Neuronal stem cell (in vitro differentiated cells): Measurements from ENCODE around the gene DUSP9.

Experiments
- DNase-seq: peaks from one replicate; pipeline ENCODE4 v3.0.0-alpha.2; 2013; ENCODE audit warnings: low spot score
- H2AFZ ChIP-seq: one replicate; pipeline ENCODE4 v1.6.1; 2013; ENCODE audit warnings: mild to moderate bottlenecking, low read length, inconsistent platforms
- H2AK5ac ChIP-seq: 2 replicates; pipeline ENCODE4 v1.6.1; 2013; ENCODE audit warnings: low read depth, mild to moderate bottlenecking, inconsistent platforms, low read length, moderate library complexity, mixed read lengths
- H2BK120ac ChIP-seq: 2 replicates; pipeline ENCODE4 v1.6.1; 2013; ENCODE audit warnings: low read depth, mild to moderate bottlenecking, inconsistent platforms, low read length, moderate library complexity, mixed read lengths
- H2BK12ac ChIP-seq: one replicate; pipeline ENCODE4 v1.6.1; 2013; ENCODE audit warnings: low read length, inconsistent platforms
- H2BK15ac ChIP-seq: 2 replicates; pipeline ENCODE4 v1.6.1; 2013; ENCODE audit warnings: mild to moderate bottlenecking, low read length, inconsistent platforms, mixed read lengths
- H2BK5ac ChIP-seq: one replicate; pipeline ENCODE4 v1.6.1; 2013; ENCODE audit warnings: inconsistent platforms, mild to moderate bottlenecking, low read length, moderate library complexity
- H3K14ac ChIP-seq: one replicate; pipeline ENCODE4 v1.6.1; 2013; ENCODE audit warnings: low read length, inconsistent platforms
- H3K18ac ChIP-seq: 2 replicates; pipeline ENCODE4 v1.6.1; 2013; ENCODE audit warnings: low read length, inconsistent platforms
- H3K23ac ChIP-seq: 2 replicates; pipeline ENCODE4 v1.6.1; 2013; ENCODE audit warnings: low read depth, mild to moderate bottlenecking, mixed read lengths, low read length, inconsistent platforms; ENCODE audit not compliant: poor library complexity
- H3K27ac ChIP-seq: replicated peaks from 3 replicates; pipeline ENCODE4 v1.5.1; 2013; ENCODE audit warnings: low read length, inconsistent platforms
- H3K27me3 ChIP-seq, 3 experiments: 2 replicates each; pipeline ENCODE4 v1.6.1; 2013; ENCODE audit warnings: low read length in 3 of 3, mild to moderate bottlenecking in 2 of 3, inconsistent platforms in 1 of 3, low read depth in 1 of 3, mixed read lengths in 1 of 3, moderate library complexity in 1 of 3; ENCODE audit not compliant: control insufficient read depth in 3 of 3, insufficient read depth in 3 of 3
- H3K36me3 ChIP-seq, 2 donors: replicated peaks in 1 of 2; 2 replicates each; pipeline ENCODE4 v1.6.1; 2013; ENCODE audit warnings: low read length in 2 of 2; ENCODE audit not compliant: control insufficient read depth in 2 of 2, insufficient read depth in 2 of 2
- H3K4ac ChIP-seq: 2 replicates; pipeline ENCODE4 v1.6.1; 2013; ENCODE audit warnings: inconsistent platforms, mild to moderate bottlenecking, low read length, moderate library complexity
- H3K4me1 ChIP-seq, 2 donors: 1 replicate in 1 of 2; 2 replicates in 1 of 2; pipeline ENCODE4 v1.6.1; 2013; ENCODE audit warnings: low read length in 2 of 2, low read depth in 1 of 2; ENCODE audit not compliant: control insufficient read depth in 2 of 2, insufficient read depth in 1 of 2
- H3K4me2 ChIP-seq: one replicate; pipeline ENCODE4 v1.6.1; 2013; ENCODE audit warnings: mild to moderate bottlenecking, low read length, inconsistent platforms; ENCODE audit not compliant: insufficient read depth, poor library complexity, severe bottlenecking
- H3K4me3 ChIP-seq, 2 donors: 2 replicates each; pipeline ENCODE4 v1.5.1; 2013; ENCODE audit warnings: low read length in 2 of 2, mild to moderate bottlenecking in 2 of 2, inconsistent platforms in 1 of 2, moderate library complexity in 1 of 2
- H3K79me1 ChIP-seq: one replicate; pipeline ENCODE4 v1.6.1; 2013; ENCODE audit warnings: low read depth, mild to moderate bottlenecking, inconsistent platforms, low read length, moderate library complexity
- H3K9ac ChIP-seq: one replicate; pipeline ENCODE4 v1.6.1; 2013; ENCODE audit warnings: mild to moderate bottlenecking, low read depth, low read length, inconsistent platforms; ENCODE audit not compliant: poor library complexity
- H3K9me3 ChIP-seq, 2 donors: replicated peaks in 1 of 2; 2 replicates each; pipeline versions ENCODE3 to v1.6.1; 2013; ENCODE audit warnings: low read length in 2 of 2, mild to moderate bottlenecking in 2 of 2, inconsistent platforms in 1 of 2, low read depth in 1 of 2, mixed read lengths in 1 of 2, moderate library complexity in 1 of 2; ENCODE audit not compliant: control insufficient read depth in 2 of 2, insufficient read depth in 1 of 2
- H4K8ac ChIP-seq: one replicate; pipeline ENCODE4 v1.6.1; 2013; ENCODE audit warnings: low read depth, mild to moderate bottlenecking, inconsistent platforms, low read length, moderate library complexity
- H4K91ac ChIP-seq: one replicate; pipeline ENCODE4 v1.6.1; 2013; ENCODE audit warnings: low read length, low read depth, mild to moderate bottlenecking, inconsistent platforms; ENCODE audit not compliant: poor library complexity
- WGBS, 2 donors: extraction: QIAGEN DNeasy Blood & Tissue Kit; methylation state at CpG; one replicate each; pipeline ENCODE4 v1.1.7; 2013; ENCODE audit warnings: missing lambda C conversion rate in 2 of 2, mixed read lengths in 1 of 2; ENCODE audit not compliant: insufficient read length in 2 of 2, insufficient replicate concordance in 1 of 2; ENCODE audit errors: extremely low coverage in 2 of 2; 5-methylcytosine and 5-hydroxymethylcytosine counted together

The DUSP9 gene

DNA sequence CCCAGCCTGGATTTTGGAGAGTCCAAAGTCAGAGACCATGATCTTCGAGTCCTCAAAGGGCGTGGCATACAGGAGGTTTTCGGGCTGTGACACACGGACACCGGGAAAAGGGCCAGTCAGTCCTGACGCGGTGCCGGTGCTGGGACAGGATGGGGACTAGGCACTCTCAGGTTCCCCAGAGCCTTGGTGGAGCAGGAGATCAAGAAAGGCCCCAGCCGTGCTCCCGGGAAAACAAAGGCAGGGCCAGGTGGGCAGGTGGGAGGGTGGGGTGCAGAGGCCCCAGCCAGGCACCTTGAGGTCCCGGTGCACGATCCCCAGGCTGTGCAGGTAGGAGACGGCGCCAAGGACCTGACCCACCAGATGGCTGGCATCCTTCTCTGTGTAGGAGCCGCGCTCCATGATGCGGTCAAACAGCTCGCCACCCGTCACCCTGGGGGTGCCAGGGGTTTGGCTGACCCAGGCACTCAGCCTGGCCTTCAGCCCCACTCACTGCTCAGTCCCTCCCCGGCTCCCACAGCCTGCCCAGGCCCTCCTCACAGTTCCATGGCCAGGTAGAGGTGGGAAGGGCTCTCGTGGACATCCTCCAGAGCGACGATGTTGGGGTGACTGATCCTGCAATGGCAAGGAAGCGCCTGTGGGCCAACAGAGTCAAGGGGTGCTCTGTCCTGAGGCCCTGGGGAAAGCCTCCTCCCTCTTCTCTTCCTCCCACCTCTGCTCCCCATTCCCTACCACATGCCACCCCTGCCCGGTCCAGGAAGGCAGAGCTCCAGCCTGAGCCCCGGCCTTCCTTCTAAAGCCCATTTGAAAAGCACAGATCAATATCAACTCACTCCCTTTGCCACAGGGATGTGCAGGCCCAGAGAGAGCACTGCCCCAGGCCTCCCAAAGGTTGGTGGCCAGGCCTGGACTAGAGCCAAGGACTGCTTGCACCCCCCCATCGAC, 24.9 kb downstream of the DUSP9 start:
- Histone ChIP-seq H3K4ac (no peak overlapping the region), H2BK15ac (no peak overlapping the region), H3K14ac (no peak overlapping the region), H4K8ac (no peak overlapping the region), H2BK5ac (peak overlapping the region; percentile 24), H3K9ac (no peak overlapping the region), H2BK12ac (peak overlapping the region; percentile 90), H2BK120ac (no peak overlapping the region), H3K36me3 (no peaks in the 10 kb centered on the region), H3K4me2 (no peak overlapping the region), H3K27ac (no peak overlapping the region), H3K27me3 (peaks cover 0 to 2% (median 0%) of the 10 kb centered on the region in 3 experiments), H3K4me1 (peaks cover 3 to 7% of the 10 kb centered on the region in 2 donors), H3K4me3 (no peak overlapping the region), H3K18ac (peak overlapping the region; percentile 89), H2AFZ (no peak overlapping the region), H3K79me1 (peaks cover 1% of the 10 kb centered on the region), H4K91ac (no peak overlapping the region), H2AK5ac (peak overlapping the region; percentile 70), H3K23ac (no peak overlapping the region), H3K9me3 (no peaks in the 10 kb centered on the region)
- no peak for DNase-seq
- WGBS, 2 donors, result no CpG with 5 or more reads among the region's 27 CpGs

GRCh38 chrX:153672531-153673427, 25.8 kb downstream of the DUSP9 start:
- Histone ChIP-seq H4K8ac (no peak overlapping the region), H2BK15ac (peak overlapping the region; percentile 67), H3K36me3 (no peaks in the 10 kb centered on the region), H3K4me2 (peak overlapping the region; percentile 66), H3K27me3 (peaks cover 0 to 2% (median 0%) of the 10 kb centered on the region in 3 experiments), H2BK120ac (peak overlapping the region; percentile 81), H2AK5ac (peak overlapping the region; percentile 70), H2AFZ (no peak overlapping the region), H3K9me3 (no peaks in the 10 kb centered on the region), H3K18ac (peak overlapping the region; percentile 89), H2BK12ac (peak overlapping the region; percentile 90), H2BK5ac (peak overlapping the region; percentile 66), H4K91ac (no peak overlapping the region), H3K14ac (no peak overlapping the region), H3K9ac (peak overlapping the region; percentile 44), H3K4me3 (peak overlapping the region in 1 of 2 donors; percentile 68), H3K4ac (peak overlapping the region; percentile 53), H3K27ac (no peak overlapping the region), H3K4me1 (peaks cover 3 to 7% of the 10 kb centered on the region in 2 donors), H3K79me1 (peaks cover 1% of the 10 kb centered on the region), H3K23ac (no peak overlapping the region)
- WGBS, 2 donors, result 100% methylated on average over 2 of the region's 53 CpGs; no CpG with 5 or more reads in 1 of the 2 donors
- no peak for DNase-seq

DNA sequence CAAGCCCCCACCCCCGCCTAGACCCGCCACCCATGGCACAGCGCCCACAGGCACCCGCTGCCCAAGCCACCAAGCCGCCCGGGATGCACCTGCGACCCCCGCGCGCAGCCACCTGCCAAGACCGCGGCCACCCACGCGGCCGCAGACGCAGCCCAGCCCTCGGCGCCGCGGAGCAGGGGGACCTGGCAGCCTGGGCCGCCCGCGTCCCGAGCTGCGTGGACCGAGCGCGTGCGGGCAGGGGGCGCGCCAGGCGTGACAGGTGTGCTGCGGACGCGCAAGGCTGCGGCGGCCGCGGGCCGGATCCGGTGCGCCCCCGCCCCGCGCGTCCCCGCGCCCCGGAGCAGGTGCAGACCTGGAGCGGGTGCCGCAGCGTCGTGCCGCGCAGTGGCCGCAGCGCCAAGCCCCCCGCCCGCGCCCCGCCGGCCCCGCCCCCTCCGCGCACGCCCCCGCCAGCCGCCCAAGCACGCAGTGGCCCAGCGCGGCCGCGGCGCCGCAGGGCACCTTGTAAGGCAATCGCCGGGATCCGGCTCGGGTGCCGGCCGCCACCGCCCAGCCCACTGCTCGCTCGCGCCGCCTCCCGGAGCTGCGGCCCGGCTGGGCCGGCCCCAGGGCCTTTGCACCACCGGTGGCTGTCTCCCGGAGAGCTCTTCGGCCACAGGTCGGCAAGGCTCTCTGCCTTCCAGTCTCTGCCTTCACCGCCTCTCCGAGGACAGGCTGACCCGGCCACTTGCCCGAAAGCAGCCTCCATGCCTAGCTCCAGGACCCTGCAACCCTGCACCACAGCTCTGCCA, 26.6 kb downstream of the DUSP9 start, which contains the start of gene PNCK:
TSS of gene PNCK (minus strand) at position 386 of the 791 bp plus-strand sequence. CDS start 737 bp downstream, outside the sequence.
- H3K79me1 ChIP-seq, result peaks cover 1% of the 10 kb centered on the region
- H2BK5ac ChIP-seq, result peak within 1 kb of the TSS; percentile 66
- H3K18ac ChIP-seq, result peak within 1 kb of the TSS; percentile 91
- peaks cover 3 to 7% of the 10 kb centered on the region in 2 donors for H3K4me1 ChIP-seq
- peak within 1 kb of the TSS; percentile 56 for H2AK5ac ChIP-seq
- H2BK15ac ChIP-seq, result peak within 1 kb of the TSS; percentile 67
- H2BK120ac ChIP-seq, result peak within 1 kb of the TSS; percentile 81
- no peak within 1 kb of the TSS for H4K91ac ChIP-seq
- H2AFZ ChIP-seq, result no peak within 1 kb of the TSS
- peak within 1 kb of the TSS; percentile 58 for H2BK12ac ChIP-seq
- no peaks in the 10 kb centered on the region for H3K36me3 ChIP-seq
- DNase-seq, result no peak
- peak within 1 kb of the TSS; percentile 66 for H3K4me2 ChIP-seq
- H3K27ac ChIP-seq, result peak within 1 kb of the TSS; percentile 59
- H3K4me3 ChIP-seq, result peak within 1 kb of the TSS in 1 of 2 donors; percentile 72
- H3K27me3 ChIP-seq, result peaks cover 0 to 2% (median 0%) of the 10 kb centered on the region in 3 experiments
- H3K14ac ChIP-seq, result no peak within 1 kb of the TSS
- H3K4ac ChIP-seq, result peak within 1 kb of the TSS; percentile 53
- H3K9me3 ChIP-seq, result no peaks in the 10 kb centered on the region
- H3K23ac ChIP-seq, result no peak within 1 kb of the TSS
- WGBS, 2 donors, result no CpG with 5 or more reads among the region's 98 CpGs
- peak within 1 kb of the TSS; percentile 72 for H4K8ac ChIP-seq
- peak within 1 kb of the TSS; percentile 44 for H3K9ac ChIP-seq
